T1000 (cell line): ENCODE data around the gene OR13C3.
"Not testable (repeated sequence)": the region's sequence is repeated elsewhere in the genome, so short reads cannot be mapped to it uniquely, and the experiment has no call there.

Source experiments
- DNase-seq: peaks from one replicate; lab custom pipeline; 2025; ENCODE audit warnings: mixed read lengths; lab: John Stamatoyannopoulos, UW

The OR13C3 gene

GRCh38 chr9:104536756-104537155, at the start of gene OR13C3:
Gene OR13C3 (minus strand): TSS chr9:104536856. CDS start chr9:104536723, 133 bp downstream.
- DNase-seq = no peak

GRCh38 chr9:104580562-104580961, 43.9 kb upstream of the OR13C3 start:
- no peak for DNase-seq

GRCh38 chr9:104577263-104577662, 40.6 kb upstream of the OR13C3 start:
- DNase-seq = no peak

GRCh38 chr9:104575456-104575855, 38.8 kb upstream of the OR13C3 start:
- no peak for DNase-seq

GRCh38 chr9:104572612-104573011, 36.0 kb upstream of the OR13C3 start:
- DNase-seq = no peak

GRCh38 chr9:104568868-104569267, 32.2 kb upstream of the OR13C3 start, which contains the start of gene OR13C8:
Gene OR13C8 (plus strand): TSS chr9:104569168. CDS start chr9:104569168, 0 bp downstream.
- no peak for DNase-seq

GRCh38 chr9:104564358-104564757, 27.7 kb upstream of the OR13C3 start:
- no peak for DNase-seq

- no peak for DNase-seq
Measured at GRCh38 chr9:104556830-104557634, 20.4 kb upstream of the OR13C3 start.

- DNase-seq = no peak
Measured at GRCh38 chr9:104555521-104555920, 18.9 kb upstream of the OR13C3 start.

- no peak for DNase-seq
Measured at GRCh38 chr9:104553261-104553660, 16.6 kb upstream of the OR13C3 start.

GRCh38 chr9:104544644-104545043, 8.0 kb upstream of the OR13C3 start:
- no peak for DNase-seq

GRCh38 chr9:104539275-104539674, 2.6 kb upstream of the OR13C3 start:
- no peak for DNase-seq

- DNase-seq = no peak
Measured at GRCh38 chr9:104527109-104527508, 9.5 kb downstream of the OR13C3 start, which contains the start of gene OR13C4. Gene OR13C4 (minus strand): TSS chr9:104527209. CDS start chr9:104527209, 0 bp downstream.

- DNase-seq = not testable (repeated sequence)
Measured at GRCh38 chr9:104520241-104520640, 16.4 kb downstream of the OR13C3 start.

GRCh38 chr9:104514901-104515300, 21.8 kb downstream of the OR13C3 start:
- no peak for DNase-seq

GRCh38 chr9:104506565-104506964, 30.1 kb downstream of the OR13C3 start:
- no peak for DNase-seq

GRCh38 chr9:104503963-104504362, 32.7 kb downstream of the OR13C3 start, which contains the start of gene OR13F1:
Gene OR13F1 (plus strand): TSS chr9:104504263. CDS start chr9:104504263, 0 bp downstream.
- no peak for DNase-seq

GRCh38 chr9:104503440-104503839, 33.2 kb downstream of the OR13C3 start:
- DNase-seq = no peak

- DNase-seq = no peak
Measured at GRCh38 chr9:104494808-104495207, 41.8 kb downstream of the OR13C3 start.
